Liver (tissue), 3 donors: ENCODE results near the gene MED10.

Source experiments
- EGR1 ChIP-seq, 2 donors: IDR thresholded peaks; 2 replicates each; pipeline ENCODE4 v1.6.1; 2016 to 2018; ENCODE audit warnings: antibody characterized with exemption in 2 of 2, low read depth in 2 of 2
- TAF1 ChIP-seq: conservative IDR thresholded peaks from 2 replicates; pipeline ENCODE4 v1.6.1; 2016; ENCODE audit warnings: antibody characterized with exemption, mild to moderate bottlenecking
- TF ChIP-seq, protein P1 (sequence below): IDR thresholded peaks from 2 replicates; pipeline ENCODE4 v1.6.1; 2016; ENCODE audit warnings: antibody characterized with exemption
- TF ChIP-seq, protein P2 (sequence below): fragments of 150-350 bp; IDR thresholded peaks from 2 replicates; pipeline ENCODE4 v1.5.1; 2017; ENCODE audit warnings: improper control_type of control experiment, low read depth, low read length; ENCODE audit not compliant: missing input control
- donor health status: healthy.
- donor health status: healthy.

DNA sequence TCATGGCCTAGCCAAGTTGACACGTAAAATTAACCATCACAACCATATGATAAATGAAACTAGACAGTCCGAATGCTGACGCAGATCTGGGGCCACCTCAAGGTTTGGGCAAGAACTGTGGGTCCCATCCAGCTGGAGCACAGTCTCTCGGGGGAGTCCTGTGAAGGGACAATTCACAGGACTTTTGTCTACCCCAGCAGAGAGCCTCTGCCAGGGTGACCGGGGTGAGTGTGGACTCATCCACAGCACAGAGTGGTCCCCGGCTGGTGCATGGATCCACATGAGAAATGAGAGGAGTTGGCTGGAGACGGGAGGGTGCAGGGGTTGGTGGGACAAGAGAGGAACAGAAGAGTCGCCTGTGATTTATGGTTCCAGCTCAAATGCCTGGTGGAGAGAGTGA is 17.7 kb upstream of the MED10 start:
- TF ChIP-seq, protein P1, sequence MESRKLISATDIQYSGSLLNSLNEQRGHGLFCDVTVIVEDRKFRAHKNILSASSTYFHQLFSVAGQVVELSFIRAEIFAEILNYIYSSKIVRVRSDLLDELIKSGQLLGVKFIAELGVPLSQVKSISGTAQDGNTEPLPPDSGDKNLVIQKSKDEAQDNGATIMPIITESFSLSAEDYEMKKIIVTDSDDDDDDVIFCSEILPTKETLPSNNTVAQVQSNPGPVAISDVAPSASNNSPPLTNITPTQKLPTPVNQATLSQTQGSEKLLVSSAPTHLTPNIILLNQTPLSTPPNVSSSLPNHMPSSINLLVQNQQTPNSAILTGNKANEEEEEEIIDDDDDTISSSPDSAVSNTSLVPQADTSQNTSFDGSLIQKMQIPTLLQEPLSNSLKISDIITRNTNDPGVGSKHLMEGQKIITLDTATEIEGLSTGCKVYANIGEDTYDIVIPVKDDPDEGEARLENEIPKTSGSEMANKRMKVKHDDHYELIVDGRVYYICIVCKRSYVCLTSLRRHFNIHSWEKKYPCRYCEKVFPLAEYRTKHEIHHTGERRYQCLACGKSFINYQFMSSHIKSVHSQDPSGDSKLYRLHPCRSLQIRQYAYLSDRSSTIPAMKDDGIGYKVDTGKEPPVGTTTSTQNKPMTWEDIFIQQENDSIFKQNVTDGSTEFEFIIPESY = no peak
- TF ChIP-seq, protein P2, sequence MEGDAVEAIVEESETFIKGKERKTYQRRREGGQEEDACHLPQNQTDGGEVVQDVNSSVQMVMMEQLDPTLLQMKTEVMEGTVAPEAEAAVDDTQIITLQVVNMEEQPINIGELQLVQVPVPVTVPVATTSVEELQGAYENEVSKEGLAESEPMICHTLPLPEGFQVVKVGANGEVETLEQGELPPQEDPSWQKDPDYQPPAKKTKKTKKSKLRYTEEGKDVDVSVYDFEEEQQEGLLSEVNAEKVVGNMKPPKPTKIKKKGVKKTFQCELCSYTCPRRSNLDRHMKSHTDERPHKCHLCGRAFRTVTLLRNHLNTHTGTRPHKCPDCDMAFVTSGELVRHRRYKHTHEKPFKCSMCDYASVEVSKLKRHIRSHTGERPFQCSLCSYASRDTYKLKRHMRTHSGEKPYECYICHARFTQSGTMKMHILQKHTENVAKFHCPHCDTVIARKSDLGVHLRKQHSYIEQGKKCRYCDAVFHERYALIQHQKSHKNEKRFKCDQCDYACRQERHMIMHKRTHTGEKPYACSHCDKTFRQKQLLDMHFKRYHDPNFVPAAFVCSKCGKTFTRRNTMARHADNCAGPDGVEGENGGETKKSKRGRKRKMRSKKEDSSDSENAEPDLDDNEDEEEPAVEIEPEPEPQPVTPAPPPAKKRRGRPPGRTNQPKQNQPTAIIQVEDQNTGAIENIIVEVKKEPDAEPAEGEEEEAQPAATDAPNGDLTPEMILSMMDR = no peak
- TF ChIP-seq TAF1 = no peak
- TF ChIP-seq EGR1 (IDR thresholded peaks at IDR 0.05; ENCODE audit: low read depth in 2 of 2) = no peak
